ENCODE measurements around the gene ANKFN1.
"Not testable (repeated sequence)": the region's sequence is repeated elsewhere in the genome, so short reads cannot be mapped to it uniquely, and the experiment has no call there.

ANKFN1 gene

DNA sequence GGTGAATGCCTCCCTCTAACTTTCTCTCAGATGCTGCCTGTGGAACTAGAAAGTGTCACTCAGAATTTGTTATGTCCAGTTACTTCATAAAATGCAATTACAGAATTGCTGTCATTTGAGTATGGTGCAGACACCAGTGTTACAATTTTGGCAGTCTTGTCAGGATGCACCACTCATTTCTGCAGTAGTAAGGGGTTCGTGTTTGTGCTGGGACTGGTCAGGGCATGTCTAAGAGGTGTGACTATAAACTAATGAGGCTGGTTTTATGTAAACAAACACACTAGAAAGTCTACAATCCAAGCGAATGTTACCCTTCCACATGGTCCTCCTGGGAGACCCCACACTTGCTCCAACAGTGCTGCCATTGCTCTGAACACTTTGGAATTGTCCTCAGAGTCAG is 206.2 kb downstream of the ANKFN1 start:
- DNase-seq, result no peak

DNA sequence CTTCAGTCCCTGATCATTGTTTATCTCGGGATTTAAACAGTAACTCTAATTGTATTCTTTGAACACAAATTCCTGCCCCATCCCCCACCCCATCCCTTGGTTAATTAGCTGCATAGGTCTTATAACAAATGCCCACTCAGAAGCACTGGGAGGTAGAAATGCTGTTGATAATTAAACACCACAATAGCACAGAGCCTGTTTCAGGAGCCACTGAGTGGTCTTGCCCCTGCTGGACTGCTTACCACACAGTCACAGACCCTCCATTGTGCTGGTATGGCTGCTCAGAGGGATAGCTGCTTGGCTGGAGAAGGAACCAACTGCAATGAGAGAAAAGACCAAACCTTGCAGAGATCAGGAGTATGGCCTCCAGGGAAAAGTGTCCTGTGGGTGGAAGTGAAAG is 214.1 kb downstream of the ANKFN1 start:
- no peak for DNase-seq

DNA sequence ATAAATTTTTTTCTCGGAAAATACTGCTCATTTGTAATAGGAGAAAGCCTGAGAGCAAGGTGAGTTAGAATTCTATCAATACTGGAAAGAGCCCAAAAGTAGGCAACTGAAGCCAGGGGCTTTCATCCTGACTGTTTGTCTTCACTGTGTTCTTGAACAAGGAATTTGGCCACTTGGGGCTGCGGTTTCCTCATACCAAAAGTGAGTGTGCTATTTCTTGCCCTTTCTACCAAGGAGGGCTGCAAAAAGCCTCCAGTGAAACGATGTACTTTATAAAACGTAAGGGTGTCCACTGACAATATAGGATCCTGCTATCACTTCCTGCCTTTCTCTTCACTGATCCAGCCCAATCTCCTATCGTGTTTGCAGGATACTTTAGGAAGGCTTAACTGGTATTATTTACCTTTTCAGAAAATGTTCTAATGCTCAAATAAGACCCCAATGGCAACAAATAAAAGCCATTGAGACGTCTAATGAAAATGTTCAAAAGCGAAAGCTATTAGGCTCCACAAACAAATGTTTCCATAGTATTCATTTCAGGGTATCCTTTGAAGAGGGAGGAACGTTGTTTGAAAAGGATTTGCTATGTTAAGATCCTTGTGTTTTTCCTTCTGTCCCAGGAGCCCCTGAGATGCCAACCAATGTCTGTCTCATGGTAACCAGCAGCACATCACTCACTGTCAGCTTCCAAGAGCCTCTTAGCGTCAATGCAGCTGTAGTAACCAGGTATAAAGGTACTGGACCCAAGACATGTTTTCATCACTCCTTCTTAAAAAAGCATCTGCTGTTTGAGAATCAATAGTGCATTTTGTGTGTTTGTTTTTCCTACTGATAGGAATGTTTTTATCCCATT is 220.9 kb downstream of the ANKFN1 start:
- DNase-seq, result no peak

DNA sequence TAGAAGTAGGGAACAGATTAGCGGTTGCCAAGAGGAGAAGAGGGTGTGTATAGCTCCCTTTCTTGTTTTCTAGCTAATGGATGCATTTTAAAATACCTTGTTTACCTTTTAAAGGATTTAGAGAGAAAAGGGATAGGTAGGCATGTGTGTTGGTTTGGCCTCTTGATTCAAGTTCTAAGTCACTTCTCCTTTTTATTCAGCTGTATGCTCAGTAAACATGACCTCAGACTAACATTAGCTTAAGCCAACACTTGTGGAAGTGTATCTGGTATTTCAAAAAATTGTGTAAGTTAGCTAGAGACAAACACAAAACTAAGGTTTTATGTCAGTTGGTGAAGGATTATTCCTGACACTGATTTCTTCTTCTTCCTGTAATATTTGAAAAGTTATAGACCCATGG is 236.1 kb downstream of the ANKFN1 start:
- DNase-seq, result no peak

DNA sequence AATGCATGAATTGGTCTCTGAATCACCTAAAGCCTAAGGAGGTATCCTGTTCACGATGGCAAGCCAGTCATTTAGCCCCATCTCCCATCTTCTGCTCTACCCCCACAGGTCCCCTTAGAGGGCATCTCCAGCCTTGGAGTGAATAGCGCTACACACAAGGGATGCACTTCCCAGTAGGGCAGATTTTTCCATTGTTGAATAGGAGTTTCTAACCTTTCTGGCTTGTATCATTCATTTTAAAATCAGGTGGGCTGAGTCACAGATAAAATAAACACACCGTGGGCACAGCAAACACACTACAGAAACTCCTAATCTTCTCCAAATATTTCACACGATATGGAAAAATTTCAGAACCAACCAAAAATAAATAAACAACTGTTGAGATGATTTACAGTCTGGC is 239.0 kb downstream of the ANKFN1 start:
- DNase-seq, result no peak

DNA sequence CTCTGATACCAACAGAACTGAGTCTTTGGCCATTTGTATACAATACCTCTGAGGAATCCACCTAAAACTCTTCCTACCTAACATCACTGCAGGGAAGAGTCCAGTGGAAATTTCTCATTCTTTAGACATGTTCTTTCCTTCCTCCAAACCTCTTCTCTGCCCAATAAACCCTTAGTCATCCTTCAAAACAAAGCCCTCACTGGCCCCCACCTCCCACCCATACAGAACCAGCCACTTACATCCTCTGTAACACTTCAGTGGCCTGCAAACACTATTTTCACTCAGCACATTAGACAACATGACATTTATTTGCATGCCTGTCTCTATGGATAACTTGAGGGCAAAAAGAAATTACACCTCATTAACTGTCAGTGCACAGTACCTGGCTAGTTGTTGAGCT is 239.9 kb downstream of the ANKFN1 start:
- peak; percentile 20 to 35 for DNase-seq

- DNase-seq, result no peak
Observed at GRCh38 chr17:56395787-56396186, 242.5 kb downstream of the ANKFN1 start.

DNA sequence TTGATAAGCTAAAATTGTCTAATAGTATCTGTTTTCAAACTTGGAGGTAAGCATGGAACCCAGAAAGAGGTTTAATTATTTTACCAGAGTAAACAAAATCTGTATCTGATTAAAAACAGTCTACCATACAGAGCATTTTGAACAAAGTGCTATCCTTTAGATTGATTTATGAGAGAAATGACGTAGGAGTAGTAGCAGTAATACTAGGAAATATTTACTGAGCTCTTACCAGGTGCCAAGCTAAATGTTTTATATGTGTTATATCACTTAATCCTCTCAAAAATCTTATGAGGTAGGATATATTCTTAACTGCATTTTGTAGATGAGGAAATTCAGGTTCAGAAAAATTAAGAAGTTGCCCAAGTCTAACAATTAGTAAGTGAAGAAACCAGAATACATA is 253.8 kb downstream of the ANKFN1 start:
- DNase-seq, result no peak

DNA sequence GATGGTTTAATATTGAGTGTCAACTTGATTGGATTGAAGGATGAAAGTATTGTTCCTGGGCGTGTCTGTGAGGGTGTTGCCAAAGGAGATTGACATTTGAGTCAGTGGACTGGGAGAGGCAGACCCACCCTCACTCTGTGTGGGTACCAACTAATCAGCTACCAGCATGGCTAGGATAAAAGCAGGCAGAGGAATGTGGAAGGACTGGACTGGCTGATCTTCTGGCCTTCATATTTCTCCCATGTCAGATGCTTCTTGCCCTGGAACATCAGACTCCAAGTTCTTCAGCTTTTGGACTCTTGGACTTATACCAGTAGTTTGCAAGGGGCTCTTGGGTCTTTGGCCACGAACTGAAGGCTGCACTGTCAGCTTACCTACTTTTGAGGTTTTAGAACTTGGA is 259.1 kb downstream of the ANKFN1 start:
- DNase-seq, result not testable (repeated sequence)

GRCh38 chr17:56416682-56417351 is 263.5 kb downstream of the ANKFN1 start:
- no peak for DNase-seq

DNA sequence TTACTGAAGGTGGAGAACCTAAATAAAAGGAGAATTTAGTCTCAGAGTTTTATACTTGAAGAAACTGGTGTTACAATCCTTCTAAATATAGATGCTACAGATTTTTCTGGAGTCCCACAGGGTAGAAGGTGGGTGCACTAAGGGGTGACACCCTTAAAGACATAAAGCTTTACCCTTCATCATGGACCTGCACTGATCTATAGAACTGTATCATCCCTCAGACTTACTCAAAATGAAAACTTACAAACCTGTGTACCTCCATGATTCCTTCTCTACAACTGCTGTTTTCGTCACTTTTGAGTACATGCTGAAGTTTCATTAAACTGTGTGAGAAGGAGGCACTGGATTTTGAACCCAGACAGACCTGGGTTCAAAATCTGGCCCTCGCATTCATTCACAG is 270.7 kb downstream of the ANKFN1 start:
- no peak for DNase-seq

GRCh38 chr17:56424543-56425044 is 271.3 kb downstream of the ANKFN1 start:
- DNase-seq, result no peak

- DNase-seq, result no peak
Observed at GRCh38 chr17:56425483-56425882, 272.2 kb downstream of the ANKFN1 start.

GRCh38 chr17:56426901-56427300 is 273.6 kb downstream of the ANKFN1 start:
- no peak for DNase-seq

DNA sequence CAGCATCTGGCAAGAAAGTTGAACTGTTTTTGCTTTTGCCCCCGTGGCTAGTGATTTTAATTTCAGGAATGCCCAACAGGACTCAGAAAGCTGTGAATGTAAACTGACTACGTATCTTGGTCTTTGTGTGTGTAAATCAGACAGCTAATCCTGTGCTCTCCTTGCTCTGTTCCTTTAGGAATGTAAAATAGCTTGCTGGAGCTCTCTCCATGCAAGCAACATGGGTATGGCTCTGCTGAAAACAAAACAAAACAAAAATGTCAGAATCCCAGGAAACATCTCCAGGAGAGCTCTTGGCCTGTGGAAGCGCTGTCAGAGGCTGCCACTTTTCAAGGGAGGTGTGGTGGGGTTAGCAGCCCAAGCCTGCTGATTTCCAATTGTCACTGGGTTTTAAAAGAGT is 278.5 kb downstream of the ANKFN1 start:
- DNase-seq, result no peak

DNA sequence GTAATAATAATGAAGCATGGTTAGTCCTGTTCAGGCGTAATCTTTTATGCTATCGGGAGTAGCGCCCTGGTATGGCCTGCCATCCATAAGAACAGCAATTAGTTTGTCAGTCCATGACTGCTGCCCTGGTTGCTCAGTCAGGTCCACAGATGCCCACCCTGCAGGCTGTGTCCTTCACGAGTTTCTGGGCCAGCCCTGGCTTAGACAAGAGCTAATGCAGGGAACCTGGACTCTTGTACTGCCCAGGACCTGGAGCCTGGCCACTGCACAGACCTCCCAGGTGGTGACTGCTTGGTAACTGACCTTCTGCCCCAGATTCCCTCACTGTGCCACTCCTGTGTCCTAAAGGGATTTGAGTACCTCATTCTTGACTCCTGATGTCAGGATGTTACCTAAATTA is 279.2 kb downstream of the ANKFN1 start:
- DNase-seq, result no peak

- DNase-seq, result no peak
Observed at GRCh38 chr17:56434610-56435009, 281.3 kb downstream of the ANKFN1 start.

- no peak for DNase-seq
Observed at GRCh38 chr17:56436142-56436541, 282.9 kb downstream of the ANKFN1 start.

GRCh38 chr17:56440419-56440818 is 287.1 kb downstream of the ANKFN1 start:
- no peak for DNase-seq

- no peak for DNase-seq
Observed at GRCh38 chr17:56441308-56441707, 288.0 kb downstream of the ANKFN1 start.

DNA sequence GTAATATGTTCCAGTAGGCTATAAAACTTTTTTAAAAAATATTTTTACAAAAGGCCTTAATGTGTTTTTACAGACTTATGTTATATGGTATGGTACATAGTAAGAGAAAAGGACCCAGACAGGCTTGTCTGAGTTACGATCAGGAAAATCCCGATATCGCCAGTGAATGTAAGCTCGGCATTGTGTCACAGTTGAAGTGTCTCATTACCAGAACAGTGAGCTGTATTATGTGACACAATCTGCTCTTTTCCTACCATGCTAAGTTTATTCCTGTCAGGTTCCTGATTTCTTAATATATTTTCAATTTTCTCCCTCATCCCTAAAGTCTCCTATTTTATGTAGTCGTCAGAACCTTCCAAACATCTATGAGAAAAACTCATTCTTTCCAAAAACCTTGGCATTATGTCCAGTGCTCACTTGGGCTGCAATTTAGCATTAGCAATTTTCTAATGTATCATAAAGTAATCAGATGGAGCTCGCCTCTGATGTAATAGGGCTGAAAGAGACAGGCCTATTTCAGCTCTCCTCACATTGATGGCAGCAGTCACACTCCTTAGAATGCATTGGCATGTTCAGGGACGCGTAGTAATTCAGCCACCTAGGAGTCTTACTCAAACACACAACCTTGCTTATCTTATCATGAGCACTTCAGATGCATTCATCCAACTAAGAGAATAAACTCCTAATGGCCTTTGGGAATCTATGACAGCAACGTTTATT is 292.6 kb downstream of the ANKFN1 start:
- DNase-seq, result no peak

GRCh38 chr17:56447171-56447570 is 293.9 kb downstream of the ANKFN1 start:
- no peak for DNase-seq

- no peak for DNase-seq
Observed at GRCh38 chr17:56448371-56448770, 295.1 kb downstream of the ANKFN1 start.

DNA sequence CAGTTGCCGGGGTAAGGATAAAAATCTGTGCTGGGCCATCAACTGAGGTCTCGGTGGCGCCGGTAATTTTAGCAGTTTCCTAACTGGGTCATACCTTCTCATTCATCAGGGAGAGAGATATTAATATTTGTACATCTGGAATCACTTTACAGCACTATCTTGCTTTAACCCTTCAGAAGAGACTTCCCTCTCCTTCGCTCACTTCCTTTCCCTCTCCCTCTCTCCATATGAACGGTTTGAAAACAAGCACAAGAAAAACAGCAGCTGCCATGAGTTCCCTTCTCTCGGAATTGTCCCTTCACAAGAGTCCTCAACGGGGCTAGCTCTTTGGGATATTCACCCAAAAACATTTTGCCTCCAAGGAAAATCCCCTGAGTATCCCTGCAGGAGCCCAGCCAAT is 295.9 kb downstream of the ANKFN1 start:
- no peak for DNase-seq

Measured in NCI-H526 (cell line).